Measurements from ENCODE around the gene TBX1.
"Not testable (repeated sequence)": the region's sequence is repeated elsewhere in the genome, so short reads cannot be mapped to it uniquely, and the experiment has no call there.

Gene TBX1

GRCh38 chr22:19785461-19786263 lies 25.1 kb downstream of the TBX1 start:
- no peak for FAIRE-seq

GRCh38 chr22:19786264-19786585 lies 25.6 kb downstream of the TBX1 start:
- no peak for FAIRE-seq

- FAIRE-seq: no peak
These were observed 26.6 kb downstream of the TBX1 start for GRCh38 chr22:19786959-19787848.

GRCh38 chr22:19787849-19788141 lies 27.2 kb downstream of the TBX1 start:
- no peak for FAIRE-seq

- no peak for FAIRE-seq
These were observed 28.2 kb downstream of the TBX1 start for GRCh38 chr22:19788661-19789225.

- FAIRE-seq: no peak
These were observed 28.8 kb downstream of the TBX1 start for GRCh38 chr22:19789406-19789805.

- no peak for FAIRE-seq
These were observed 29.2 kb downstream of the TBX1 start for GRCh38 chr22:19789828-19790227.

- no peak for FAIRE-seq
These were observed 30.7 kb downstream of the TBX1 start for GRCh38 chr22:19791243-19791642.

- no peak for FAIRE-seq
These were observed 31.3 kb downstream of the TBX1 start for GRCh38 chr22:19791894-19792293.

- not testable (repeated sequence) for FAIRE-seq
These were observed 31.9 kb downstream of the TBX1 start for GRCh38 chr22:19792383-19792896.

- FAIRE-seq: no peak
These were observed 32.6 kb downstream of the TBX1 start for GRCh38 chr22:19793161-19793560.

GRCh38 chr22:19793661-19794310 lies 33.2 kb downstream of the TBX1 start:
- FAIRE-seq: peak; percentile 8

- FAIRE-seq: no peak
These were observed 35.0 kb downstream of the TBX1 start for GRCh38 chr22:19795617-19796008.

GRCh38 chr22:19796160-19796559 lies 35.6 kb downstream of the TBX1 start:
- FAIRE-seq: no peak

- no peak for FAIRE-seq
These were observed 36.8 kb downstream of the TBX1 start for GRCh38 chr22:19797086-19798002.

- no peak for FAIRE-seq
These were observed 37.6 kb downstream of the TBX1 start for GRCh38 chr22:19798003-19798665.

GRCh38 chr22:19798891-19799293 lies 38.3 kb downstream of the TBX1 start:
- FAIRE-seq: no peak

GRCh38 chr22:19799322-19800190 lies 39.0 kb downstream of the TBX1 start:
- no peak for FAIRE-seq

- no peak for FAIRE-seq
These were observed 39.7 kb downstream of the TBX1 start for GRCh38 chr22:19800306-19800705.

- FAIRE-seq: no peak
These were observed 40.2 kb downstream of the TBX1 start for GRCh38 chr22:19800761-19801244.
